GM12801 (cell line): ENCODE data around the gene TOM1L2.

ENCODE experiments used
- CTCF ChIP-seq: IDR thresholded peaks from one replicate; pipeline ENCODE4 v1.5.1; 2011; ENCODE audit warnings: control low read depth; ENCODE audit not compliant: insufficient read length; ENCODE audit errors: extremely low read depth

TOM1L2 gene

GRCh38 chr17:17857496-17857895, 114.7 kb downstream of the TOM1L2 start:
- no peak for TF ChIP-seq CTCF

- no peak for TF ChIP-seq CTCF
Measured at GRCh38 chr17:17856386-17856785, 115.8 kb downstream of the TOM1L2 start.

GRCh38 chr17:17855976-17856375, 116.2 kb downstream of the TOM1L2 start:
- TF ChIP-seq CTCF, result no peak

DNA sequence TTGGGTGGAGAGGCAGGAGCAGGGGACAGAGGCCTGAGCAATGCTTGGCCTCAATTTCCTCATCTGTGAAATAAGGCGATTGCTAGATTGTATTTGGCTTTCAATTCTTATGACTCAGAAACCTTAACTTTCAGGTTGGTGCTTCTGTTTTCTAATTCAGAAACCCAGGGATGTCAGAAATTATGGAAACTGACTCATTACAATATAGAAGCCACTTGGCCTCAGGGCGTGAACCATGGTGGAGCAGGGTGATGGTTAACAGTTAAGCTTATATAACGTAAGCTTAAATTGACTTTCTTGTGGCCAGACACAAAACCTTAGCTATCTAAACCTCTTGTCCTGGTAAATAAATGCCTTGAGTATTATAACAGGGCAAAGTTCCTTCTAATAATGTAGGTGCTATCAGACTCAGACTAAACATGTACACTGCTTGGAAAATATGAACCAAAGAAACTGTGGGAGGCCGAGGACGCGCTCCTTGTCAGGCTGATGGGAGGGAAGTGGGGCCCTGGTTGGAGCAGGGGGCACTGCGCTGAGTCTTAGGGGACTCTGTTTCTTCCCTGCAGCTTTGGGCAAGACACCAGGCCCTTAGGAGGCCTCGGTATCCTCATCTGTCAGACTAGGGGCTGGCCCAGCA, 118.3 kb downstream of the TOM1L2 start:
- no peak for TF ChIP-seq CTCF

GRCh38 chr17:17852930-17853329, 119.3 kb downstream of the TOM1L2 start:
- no peak for TF ChIP-seq CTCF

GRCh38 chr17:17851103-17852002, 120.8 kb downstream of the TOM1L2 start:
- no peak for TF ChIP-seq CTCF

GRCh38 chr17:17849845-17850373, 122.3 kb downstream of the TOM1L2 start:
- TF ChIP-seq CTCF, result no peak
